Astrocyte (in vitro differentiated cells and primary cell): Measurements from ENCODE around the gene BRD7. TPM values are rescaled to one million over a fixed set of nuclear protein-coding genes. Genes with fewer than 3 reads are reported as not detected.

ENCODE experiments used
- DNase-seq: peaks from one replicate; pipeline ENCODE4 v3.0.0-alpha.2; 2010; ENCODE audit warnings: low read depth
- FAIRE-seq: peaks from 2 replicates; lab custom pipeline; 2011; peaks lifted over from hg19 to GRCh38; lab: Jason Lieb, UNC
- H2AFZ ChIP-seq: 2 replicates; pipeline ENCODE4 v1.6.0; 2012; ENCODE audit warnings: low read depth, low read length, inconsistent platforms
- H3K27ac ChIP-seq: 2 replicates; pipeline ENCODE4 v1.5.1; 2011; ENCODE audit warnings: low read depth, low read length, inconsistent platforms
- H3K27me3 ChIP-seq: 2 replicates; pipeline ENCODE4 v1.6.0; 2011; ENCODE audit warnings: low read length, inconsistent platforms; ENCODE audit not compliant: insufficient read depth
- H3K36me3 ChIP-seq: 2 replicates; pipeline ENCODE4 v1.5.1; 2011; ENCODE audit warnings: low read length, inconsistent platforms; ENCODE audit not compliant: insufficient read depth
- H3K4me1 ChIP-seq: 2 replicates; pipeline ENCODE4 v1.5.1; 2011; ENCODE audit warnings: low read length, inconsistent platforms; ENCODE audit not compliant: insufficient read depth
- H3K4me2 ChIP-seq: 2 replicates; pipeline ENCODE4 v1.6.0; 2012; ENCODE audit warnings: low read length, inconsistent platforms
- H3K4me3 ChIP-seq: 2 replicates; pipeline ENCODE4 v1.5.1; 2011; ENCODE audit warnings: low read depth, mild to moderate bottlenecking, low read length, inconsistent platforms; ENCODE audit not compliant: insufficient read depth
- H3K79me2 ChIP-seq: 2 replicates; pipeline ENCODE4 v1.6.0; 2012; ENCODE audit warnings: mild to moderate bottlenecking, low read length, inconsistent platforms; ENCODE audit not compliant: insufficient read depth
- H3K9ac ChIP-seq: 2 replicates; pipeline ENCODE4 v1.6.0; 2012; ENCODE audit warnings: mild to moderate bottlenecking, low read length, inconsistent platforms
- H3K9me3 ChIP-seq: 2 replicates; pipeline ENCODE4 v1.5.1; 2012; ENCODE audit warnings: low read depth, mild to moderate bottlenecking, low read length, inconsistent platforms; ENCODE audit not compliant: insufficient read depth
- H4K20me1 ChIP-seq: 2 replicates; pipeline ENCODE4 v1.6.0; 2012; ENCODE audit warnings: low read length, inconsistent platforms; ENCODE audit not compliant: insufficient read depth
- H3K27ac Mint-ChIP-seq: one replicate; pipeline ENCODE4 v1.8.0; 2021; ENCODE audit warnings: mild to moderate bottlenecking, mixed read lengths; ENCODE audit not compliant: unreplicated experiment
- H3K27me3 Mint-ChIP-seq: one replicate; pipeline ENCODE4 v1.8.0; 2021; ENCODE audit warnings: low read depth, mixed read lengths; ENCODE audit not compliant: unreplicated experiment
- H3K36me3 Mint-ChIP-seq: one replicate; pipeline ENCODE4 v1.8.0; 2021; ENCODE audit warnings: low read depth, mixed read lengths; ENCODE audit not compliant: unreplicated experiment
- H3K4me1 Mint-ChIP-seq: one replicate; pipeline ENCODE4 v1.8.0; 2021; ENCODE audit warnings: low read depth, mixed read lengths; ENCODE audit not compliant: unreplicated experiment
- H3K4me3 Mint-ChIP-seq: one replicate; pipeline ENCODE4 v1.8.0; 2021; ENCODE audit warnings: mild to moderate bottlenecking, moderate library complexity, mixed read lengths; ENCODE audit not compliant: unreplicated experiment
- H3K9me3 Mint-ChIP-seq: one replicate; pipeline ENCODE4 v1.8.0; 2021; ENCODE audit warnings: mild to moderate bottlenecking, mixed read lengths; ENCODE audit not compliant: unreplicated experiment
- CTCF ChIP-seq: IDR thresholded peaks from 2 replicates; pipeline ENCODE4 v1.5.1; 2011; ENCODE audit warnings: low read depth, mild to moderate bottlenecking, inconsistent platforms, low read length, moderate library complexity; ENCODE audit not compliant: insufficient read depth
- EZH2 ChIP-seq: IDR thresholded peaks from 2 replicates; pipeline ENCODE4 v1.6.1; 2012; ENCODE audit warnings: mild to moderate bottlenecking, low read length, inconsistent platforms; ENCODE audit not compliant: insufficient read depth
- total RNA-seq: library from RNA; stranded (reverse); gene quantifications from 2 replicates; pipeline ENCODE4 v1.2.1, GENCODE V29; 2021

Gene BRD7
- total RNA-seq, 1 donor from 2014 or later = 58.5 TPM

GRCh38 chr16:50316848-50317630 is 51.7 kb downstream of the BRD7 start:
- H3K4me3 Mint-ChIP-seq = no peak overlapping the region
- Histone ChIP-seq H3K27me3 (no peaks in the 10 kb centered on the region), H3K4me1 (peaks cover 16% of the 10 kb centered on the region), H3K36me3 (peaks cover 54% of the 10 kb centered on the region), H3K9me3 (no peaks in the 10 kb centered on the region), H4K20me1 (peaks cover 9% of the 10 kb centered on the region), H3K4me2 (no peak overlapping the region), H3K9ac (no peak overlapping the region), H3K79me2 (no peaks in the 10 kb centered on the region), H3K27ac (no peak overlapping the region), H3K4me3 (no peak overlapping the region), H2AFZ (no peak overlapping the region)
- H3K27me3 Mint-ChIP-seq = no peaks in the 10 kb centered on the region
- peak overlapping the region; percentile 24 for H3K27ac Mint-ChIP-seq
- H3K9me3 Mint-ChIP-seq = no peaks in the 10 kb centered on the region
- H3K36me3 Mint-ChIP-seq = peaks cover 11% of the 10 kb centered on the region
- FAIRE-seq (no peak), DNase-seq (no peak)
- TF ChIP-seq EZH2 = no peak
- peak; percentile 5 for TF ChIP-seq CTCF
- peaks cover 31% of the 10 kb centered on the region for H3K4me1 Mint-ChIP-seq

DNA sequence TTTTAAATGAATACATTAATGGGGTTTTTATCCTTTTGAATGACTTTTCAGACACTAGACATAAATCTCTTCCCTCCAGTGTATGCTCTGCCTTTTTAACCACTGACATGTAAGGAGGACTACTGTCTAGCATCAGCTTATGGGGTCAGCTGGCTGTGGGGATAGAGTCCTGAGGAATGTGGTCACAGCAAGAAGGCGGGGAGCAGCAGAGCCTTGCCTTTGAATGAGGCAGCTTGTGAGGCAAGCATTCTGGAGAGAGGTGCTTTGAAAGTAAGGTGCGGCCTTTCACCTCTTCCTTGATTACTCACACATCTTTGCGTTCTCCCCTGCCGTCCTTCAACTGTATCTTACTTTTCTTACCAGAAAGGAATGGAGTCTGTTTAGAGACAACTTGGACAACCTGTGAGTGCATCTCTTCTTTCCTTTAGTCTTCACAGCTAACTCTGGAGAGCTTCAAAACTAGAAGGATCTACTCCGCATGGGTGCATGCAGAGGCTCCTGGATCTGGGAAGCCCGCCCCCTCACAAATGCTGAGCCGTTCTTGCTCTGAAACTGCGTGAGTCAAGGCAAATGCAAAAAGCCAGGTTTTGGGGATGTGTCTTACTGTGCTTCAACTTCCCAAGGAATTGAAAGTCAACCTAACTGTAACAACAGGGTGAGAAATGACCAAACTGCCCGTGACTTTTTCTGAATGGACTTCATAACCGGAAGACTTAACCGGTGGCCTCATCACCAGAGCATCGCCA is 52.5 kb downstream of the BRD7 start:
- Mint-ChIP-seq H3K9me3 (no peaks in the 10 kb centered on the region), H3K4me1 (peaks cover 31% of the 10 kb centered on the region), H3K4me3 (no peak overlapping the region), H3K36me3 (peaks cover 11% of the 10 kb centered on the region), H3K27me3 (no peaks in the 10 kb centered on the region), H3K27ac (peak overlapping the region; percentile 72)
- no peak for FAIRE-seq
- TF ChIP-seq CTCF (no peak), EZH2 (no peak)
- Histone ChIP-seq H3K27ac (no peak overlapping the region), H3K4me1 (peaks cover 16% of the 10 kb centered on the region), H3K4me2 (no peak overlapping the region), H3K36me3 (peaks cover 51% of the 10 kb centered on the region), H3K9ac (no peak overlapping the region), H3K27me3 (no peaks in the 10 kb centered on the region), H4K20me1 (peaks cover 9% of the 10 kb centered on the region), H3K9me3 (no peaks in the 10 kb centered on the region), H2AFZ (no peak overlapping the region), H3K4me3 (no peak overlapping the region), H3K79me2 (no peaks in the 10 kb centered on the region)
- DNase-seq = no peak
